NCI-H524 (cell line): ENCODE measurements around the gene LAMC2.

Experiments used
- DNase-seq, 2 experiments: peaks; one replicate each; lab custom pipeline; 2025; lab: John Stamatoyannopoulos, UW

Gene LAMC2

GRCh38 chr1:183168308-183168707, 17.8 kb upstream of the LAMC2 start:
- no peak for DNase-seq

- DNase-seq, result no peak
Measured at GRCh38 chr1:183173828-183174227, 12.2 kb upstream of the LAMC2 start.

GRCh38 chr1:183175631-183176030, 10.4 kb upstream of the LAMC2 start:
- no peak for DNase-seq

GRCh38 chr1:183178545-183178944, 7.5 kb upstream of the LAMC2 start:
- no peak for DNase-seq

- no peak for DNase-seq
Measured at GRCh38 chr1:183179033-183179432, 7.0 kb upstream of the LAMC2 start.

- DNase-seq, result no peak
Measured at GRCh38 chr1:183180218-183180617, 5.8 kb upstream of the LAMC2 start.

GRCh38 chr1:183180634-183181056, 5.4 kb upstream of the LAMC2 start:
- no peak for DNase-seq

GRCh38 chr1:183186841-183187240, 777 bp downstream of the LAMC2 start:
- no peak for DNase-seq

- no peak for DNase-seq
Measured at GRCh38 chr1:183188240-183188639, 2.2 kb downstream of the LAMC2 start.

- DNase-seq, result no peak
Measured at GRCh38 chr1:183191833-183192232, 5.8 kb downstream of the LAMC2 start.

GRCh38 chr1:183193963-183194525, 8.0 kb downstream of the LAMC2 start:
- no peak for DNase-seq

- DNase-seq, result no peak
Measured at GRCh38 chr1:183194527-183195141, 8.6 kb downstream of the LAMC2 start.

GRCh38 chr1:183195142-183195574, 9.1 kb downstream of the LAMC2 start:
- no peak for DNase-seq

- no peak for DNase-seq
Measured at GRCh38 chr1:183197762-183198161, 11.7 kb downstream of the LAMC2 start.

- no peak for DNase-seq
Measured at GRCh38 chr1:183198463-183198862, 12.4 kb downstream of the LAMC2 start.

- no peak for DNase-seq
Measured at GRCh38 chr1:183199304-183199703, 13.2 kb downstream of the LAMC2 start.

- DNase-seq, result no peak
Measured at GRCh38 chr1:183200451-183200850, 14.4 kb downstream of the LAMC2 start.

- no peak for DNase-seq
Measured at GRCh38 chr1:183203094-183203493, 17.0 kb downstream of the LAMC2 start.

GRCh38 chr1:183205196-183205781, 19.2 kb downstream of the LAMC2 start:
- DNase-seq, result no peak

- DNase-seq, result peak in 1 of 2 experiments; percentile 9
Measured at GRCh38 chr1:183206538-183207122, 20.6 kb downstream of the LAMC2 start.

GRCh38 chr1:183209533-183210158, 23.6 kb downstream of the LAMC2 start:
- peak in 1 of 2 experiments; percentile 4 for DNase-seq

- DNase-seq, result peak in 1 of 2 experiments; percentile 30
Measured at GRCh38 chr1:183210681-183211080, 24.6 kb downstream of the LAMC2 start.

- peak in 1 of 2 experiments; percentile 3 for DNase-seq
Measured at GRCh38 chr1:183212870-183213269, 26.8 kb downstream of the LAMC2 start.
